ENCODE data around the gene LIN7B.
A peak's percentile ranks its signal among the peaks of the same experiment; 100 is the strongest.
"Not testable (repeated sequence)": the region's sequence is repeated elsewhere in the genome, so short reads cannot be mapped to it uniquely, and the experiment has no call there.

LIN7B gene

GRCh38 chr19:49126575-49126974 lies 12.4 kb downstream of the LIN7B start:
- no peaks in the 10 kb centered on the region; the same call in 1 of the 2 replicates for H3K27me3 ChIP-seq (ENCODE audit: control insufficient read depth, low read length)
- peaks cover 13% of the 10 kb centered on the region for H3K4me1 ChIP-seq (ENCODE audit: control insufficient read depth, low read length)
- TF ChIP-seq EZH2phosphoT487 (IDR thresholded peaks at IDR 0.05; ENCODE audit: borderline replicate concordance, low read length) (no peak), CTCF (IDR thresholded peaks at IDR 0.05; ENCODE audit: low read depth, low read length, poor library complexity, severe bottlenecking) (no peak)
- H3K36me3 ChIP-seq (ENCODE audit: control insufficient read depth, low read length): no peaks in the 10 kb centered on the region
- H3K9me2 ChIP-seq (replicated peaks; ENCODE audit: control insufficient read depth, low read length): no peaks in the 10 kb centered on the region
- no peaks in the 10 kb centered on the region for H3K9me3 ChIP-seq (ENCODE audit: control insufficient read depth, insufficient read depth, low read length)
- no peaks in the 10 kb centered on the region for H3K79me2 ChIP-seq (ENCODE audit: control insufficient read depth, low read length)
- H4K20me1 ChIP-seq (ENCODE audit: control insufficient read depth, insufficient read depth, low read depth, low read length): no peaks in the 10 kb centered on the region
- no peak overlapping the region for H3K4me3 ChIP-seq (ENCODE audit: low read length)
- no peak overlapping the region for H3K27ac ChIP-seq (ENCODE audit: low read depth, low read length)
- no peaks in the 10 kb centered on the region for H3F3A ChIP-seq (ENCODE audit: control insufficient read depth, insufficient read depth)
- no peak overlapping the region for H3K4me2 ChIP-seq (ENCODE audit: low read length)

DNA sequence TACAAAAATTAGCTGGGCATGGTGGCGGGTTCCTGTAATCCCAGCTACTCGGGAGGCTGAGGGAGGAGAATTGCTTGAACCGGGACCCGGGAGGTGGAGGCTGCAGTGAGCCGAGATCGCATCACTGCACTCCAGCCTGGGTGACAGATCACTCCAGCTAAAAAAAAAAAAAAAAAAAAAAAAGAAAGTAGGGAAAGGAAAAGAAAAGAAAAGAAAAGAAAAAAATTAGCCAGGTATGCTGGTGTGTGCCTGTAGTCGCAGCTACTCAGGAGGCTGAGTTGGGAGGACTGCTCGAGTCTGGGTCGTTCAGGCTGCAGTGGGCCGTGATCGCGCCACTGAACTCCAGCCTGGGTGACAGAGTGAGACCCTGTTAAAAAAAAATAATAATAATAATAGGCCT lies 13.1 kb downstream of the LIN7B start:
- H3K4me1 ChIP-seq (ENCODE audit: control insufficient read depth, low read length): peaks cover 13% of the 10 kb centered on the region
- H3K36me3 ChIP-seq (ENCODE audit: control insufficient read depth, low read length); H3K79me2 ChIP-seq (ENCODE audit: control insufficient read depth, low read length); H3K9me2 ChIP-seq (replicated peaks; ENCODE audit: control insufficient read depth, low read length); H4K20me1 ChIP-seq (ENCODE audit: control insufficient read depth, insufficient read depth, low read depth, low read length); H3K27me3 ChIP-seq (ENCODE audit: control insufficient read depth, low read length); H3K4me3 ChIP-seq (ENCODE audit: low read length); H3K27ac ChIP-seq (ENCODE audit: low read depth, low read length); H3F3A ChIP-seq (ENCODE audit: control insufficient read depth, insufficient read depth); H3K4me2 ChIP-seq (ENCODE audit: low read length); H3K9me3 ChIP-seq (ENCODE audit: control insufficient read depth, insufficient read depth, low read length): not testable (repeated sequence)

GRCh38 chr19:49127674-49128544 lies 13.7 kb downstream of the LIN7B start:
- H3K36me3 ChIP-seq (ENCODE audit: control insufficient read depth, low read length): no peaks in the 10 kb centered on the region
- H3K4me3 ChIP-seq (ENCODE audit: low read length): peak overlapping the region; percentile 82
- peak; percentile 20 for TF ChIP-seq CTCF (IDR thresholded peaks at IDR 0.05; ENCODE audit: low read depth, low read length, poor library complexity, severe bottlenecking)
- no peak for TF ChIP-seq EZH2phosphoT487 (IDR thresholded peaks at IDR 0.05; ENCODE audit: borderline replicate concordance, low read length)
- H3K4me2 ChIP-seq (ENCODE audit: low read length): peak overlapping the region; percentile 87
- no peaks in the 10 kb centered on the region for H3K79me2 ChIP-seq (ENCODE audit: control insufficient read depth, low read length)
- H4K20me1 ChIP-seq (ENCODE audit: control insufficient read depth, insufficient read depth, low read depth, low read length): no peaks in the 10 kb centered on the region
- peaks cover 13% of the 10 kb centered on the region for H3K4me1 ChIP-seq (ENCODE audit: control insufficient read depth, low read length)
- H3K9me2 ChIP-seq (replicated peaks; ENCODE audit: control insufficient read depth, low read length): no peaks in the 10 kb centered on the region
- H3K9me3 ChIP-seq (ENCODE audit: control insufficient read depth, insufficient read depth, low read length): no peaks in the 10 kb centered on the region
- no peaks in the 10 kb centered on the region; the same call in 1 of the 2 replicates for H3K27me3 ChIP-seq (ENCODE audit: control insufficient read depth, low read length)
- H3F3A ChIP-seq (ENCODE audit: control insufficient read depth, insufficient read depth): 0 out of 2 replicates have a peak, but pooled peaks cover 3% of the 10 kb centered on the region
- no peak overlapping the region for H3K27ac ChIP-seq (ENCODE audit: low read depth, low read length)

DNA sequence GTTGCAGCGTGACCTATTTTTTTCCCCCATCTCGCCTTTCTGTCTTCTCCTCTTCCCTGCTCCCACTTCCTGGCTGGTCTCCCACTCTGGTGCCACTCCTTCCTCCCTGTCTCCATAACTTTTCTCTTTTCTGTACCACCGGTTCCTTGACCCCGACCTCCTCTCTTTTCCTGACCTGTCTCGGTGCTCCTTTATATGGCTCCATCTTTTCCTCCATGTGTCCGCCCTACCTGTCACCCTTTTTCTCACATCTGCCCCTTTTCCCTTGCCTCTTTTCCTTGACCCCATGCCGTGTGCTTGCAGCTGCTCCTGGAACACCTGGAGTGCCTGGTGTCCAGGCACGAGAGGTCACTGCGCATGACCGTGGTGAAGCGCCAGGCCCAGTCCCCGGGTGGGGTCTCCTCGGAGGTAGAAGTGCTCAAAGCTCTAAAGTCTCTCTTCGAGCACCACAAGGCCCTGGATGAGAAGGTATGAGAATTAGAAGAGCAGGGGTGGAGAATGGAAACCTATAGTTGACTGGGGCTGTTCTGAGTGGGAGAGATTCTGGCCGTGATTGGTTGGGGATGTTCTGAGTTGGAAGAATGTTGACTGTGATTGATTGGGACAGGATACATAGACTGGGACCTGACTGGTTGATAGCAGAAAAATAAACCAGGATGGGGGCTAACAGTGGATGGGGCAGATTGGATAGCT lies 14.5 kb downstream of the LIN7B start:
- Histone ChIP-seq H3K4me3 (ENCODE audit: low read length) (peak overlapping the region; percentile 82), H3K9me2 (replicated peaks; ENCODE audit: control insufficient read depth, low read length) (no peaks in the 10 kb centered on the region), H3K4me2 (ENCODE audit: low read length) (peak overlapping the region; percentile 87), H3K36me3 (ENCODE audit: control insufficient read depth, low read length) (no peaks in the 10 kb centered on the region), H3K27ac (ENCODE audit: low read depth, low read length) (no peak overlapping the region), H3K27me3 (ENCODE audit: control insufficient read depth, low read length) (no peaks in the 10 kb centered on the region; the same call in 1 of the 2 replicates), H3F3A (ENCODE audit: control insufficient read depth, insufficient read depth) (0 out of 2 replicates have a peak, but pooled peaks cover 3% of the 10 kb centered on the region), H3K79me2 (ENCODE audit: control insufficient read depth, low read length) (no peaks in the 10 kb centered on the region), H3K9me3 (ENCODE audit: control insufficient read depth, insufficient read depth, low read length) (no peaks in the 10 kb centered on the region), H3K4me1 (ENCODE audit: control insufficient read depth, low read length) (peaks cover 13% of the 10 kb centered on the region), H4K20me1 (ENCODE audit: control insufficient read depth, insufficient read depth, low read depth, low read length) (no peaks in the 10 kb centered on the region)
- no peak for TF ChIP-seq EZH2phosphoT487 (IDR thresholded peaks at IDR 0.05; ENCODE audit: borderline replicate concordance, low read length)
- TF ChIP-seq CTCF (IDR thresholded peaks at IDR 0.05; ENCODE audit: low read depth, low read length, poor library complexity, severe bottlenecking): no peak

Measured in DOHH2 (cell line).